WTC11 (cell line): ENCODE data around the gene TAF3.

ENCODE experiments used
- ATF1 ChIP-seq: sonication (generic); formaldehyde crosslinking; IDR thresholded peaks from 2 replicates; pipeline ENCODE4 v1.8.1; 2023; ENCODE audit warnings: mild to moderate bottlenecking, moderate library complexity, missing genetic modification reagents
- MXD4 ChIP-seq: fragments of 250-450 bp; sonication (Bioruptor Pico); IDR thresholded peaks from 2 replicates; pipeline ENCODE4 v1.8.0; 2021; ENCODE audit warnings: mild to moderate bottlenecking, moderate library complexity, borderline replicate concordance
- NFE2L1 ChIP-seq: sonication (generic); formaldehyde crosslinking; IDR thresholded peaks from 2 replicates; pipeline ENCODE4 v1.8.1; 2023; ENCODE audit warnings: missing genetic modification reagents
- NR3C1 ChIP-seq: sonication (generic); formaldehyde crosslinking; conservative IDR thresholded peaks from 2 replicates; pipeline ENCODE4 v1.8.1; 2023; ENCODE audit warnings: low read depth, mild to moderate bottlenecking, missing genetic modification reagents
- TCF7 ChIP-seq: sonication (generic); formaldehyde crosslinking; IDR thresholded peaks from 2 replicates; pipeline ENCODE4 v1.8.0; 2022; ENCODE audit warnings: mild to moderate bottlenecking, low read depth, missing genetic modification reagents, moderate library complexity
- TF ChIP-seq, protein P1 (sequence below): sonication (generic); formaldehyde crosslinking; IDR thresholded peaks from 2 replicates; pipeline ENCODE4 v1.8.1; 2023; ENCODE audit warnings: mild to moderate bottlenecking, missing genetic modification reagents
- TF ChIP-seq, protein P2 (sequence below): fragments of 200-600 bp; IDR thresholded peaks from 2 replicates; pipeline ENCODE4 v1.8.0; 2022; ENCODE audit warnings: antibody characterized with exemption
- TF ChIP-seq, protein P3 (sequence below): fragments of 250-450 bp; sonication (Bioruptor Pico); IDR thresholded peaks from 2 replicates; pipeline ENCODE4 v1.9.0; 2021; ENCODE audit warnings: mild to moderate bottlenecking
- TF ChIP-seq, protein P4 (sequence below): sonication (generic); formaldehyde crosslinking; IDR thresholded peaks from 2 replicates; pipeline ENCODE4 v1.8.0; 2023; ENCODE audit warnings: missing genetic modification reagents, mild to moderate bottlenecking, borderline replicate concordance
- TF ChIP-seq, protein P5 (sequence below): sonication (generic); formaldehyde crosslinking; IDR thresholded peaks from 2 replicates; pipeline ENCODE4 v1.8.1; 2023; ENCODE audit warnings: mild to moderate bottlenecking, missing genetic modification reagents, borderline replicate concordance

DNA sequence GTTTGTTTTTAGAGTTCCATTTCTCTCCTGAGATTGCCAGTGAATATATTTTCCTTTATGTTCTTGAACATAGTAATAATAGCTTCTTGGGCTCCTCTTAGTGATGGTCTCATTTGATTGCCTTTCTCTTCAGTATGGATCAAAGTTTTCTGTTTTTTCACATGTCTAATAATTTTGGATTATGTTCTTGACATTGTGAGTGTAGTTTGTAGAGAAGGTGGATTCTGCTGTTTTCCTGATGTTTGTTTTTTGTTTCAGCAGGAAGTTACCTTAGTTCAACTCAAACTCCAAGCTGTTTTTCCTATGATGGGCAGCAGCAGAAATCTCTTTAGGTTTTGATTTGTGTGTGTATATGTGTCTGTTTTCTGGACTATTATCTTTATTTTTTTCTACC lies 43.8 kb downstream of the TAF3 start:
- TF ChIP-seq, protein P1, sequence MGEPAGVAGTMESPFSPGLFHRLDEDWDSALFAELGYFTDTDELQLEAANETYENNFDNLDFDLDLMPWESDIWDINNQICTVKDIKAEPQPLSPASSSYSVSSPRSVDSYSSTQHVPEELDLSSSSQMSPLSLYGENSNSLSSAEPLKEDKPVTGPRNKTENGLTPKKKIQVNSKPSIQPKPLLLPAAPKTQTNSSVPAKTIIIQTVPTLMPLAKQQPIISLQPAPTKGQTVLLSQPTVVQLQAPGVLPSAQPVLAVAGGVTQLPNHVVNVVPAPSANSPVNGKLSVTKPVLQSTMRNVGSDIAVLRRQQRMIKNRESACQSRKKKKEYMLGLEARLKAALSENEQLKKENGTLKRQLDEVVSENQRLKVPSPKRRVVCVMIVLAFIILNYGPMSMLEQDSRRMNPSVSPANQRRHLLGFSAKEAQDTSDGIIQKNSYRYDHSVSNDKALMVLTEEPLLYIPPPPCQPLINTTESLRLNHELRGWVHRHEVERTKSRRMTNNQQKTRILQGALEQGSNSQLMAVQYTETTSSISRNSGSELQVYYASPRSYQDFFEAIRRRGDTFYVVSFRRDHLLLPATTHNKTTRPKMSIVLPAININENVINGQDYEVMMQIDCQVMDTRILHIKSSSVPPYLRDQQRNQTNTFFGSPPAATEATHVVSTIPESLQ (CRISPR knock-in tag) = no peak
- TF ChIP-seq ATF1 (no peak), MXD4 (CRISPR knock-in tag) (no peak), TCF7 (no peak), NR3C1 (CRISPR knock-in tag) (no peak), NFE2L1 (CRISPR knock-in tag) (no peak)
- TF ChIP-seq, protein P2, sequence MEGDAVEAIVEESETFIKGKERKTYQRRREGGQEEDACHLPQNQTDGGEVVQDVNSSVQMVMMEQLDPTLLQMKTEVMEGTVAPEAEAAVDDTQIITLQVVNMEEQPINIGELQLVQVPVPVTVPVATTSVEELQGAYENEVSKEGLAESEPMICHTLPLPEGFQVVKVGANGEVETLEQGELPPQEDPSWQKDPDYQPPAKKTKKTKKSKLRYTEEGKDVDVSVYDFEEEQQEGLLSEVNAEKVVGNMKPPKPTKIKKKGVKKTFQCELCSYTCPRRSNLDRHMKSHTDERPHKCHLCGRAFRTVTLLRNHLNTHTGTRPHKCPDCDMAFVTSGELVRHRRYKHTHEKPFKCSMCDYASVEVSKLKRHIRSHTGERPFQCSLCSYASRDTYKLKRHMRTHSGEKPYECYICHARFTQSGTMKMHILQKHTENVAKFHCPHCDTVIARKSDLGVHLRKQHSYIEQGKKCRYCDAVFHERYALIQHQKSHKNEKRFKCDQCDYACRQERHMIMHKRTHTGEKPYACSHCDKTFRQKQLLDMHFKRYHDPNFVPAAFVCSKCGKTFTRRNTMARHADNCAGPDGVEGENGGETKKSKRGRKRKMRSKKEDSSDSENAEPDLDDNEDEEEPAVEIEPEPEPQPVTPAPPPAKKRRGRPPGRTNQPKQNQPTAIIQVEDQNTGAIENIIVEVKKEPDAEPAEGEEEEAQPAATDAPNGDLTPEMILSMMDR = no peak
- TF ChIP-seq, protein P3, sequence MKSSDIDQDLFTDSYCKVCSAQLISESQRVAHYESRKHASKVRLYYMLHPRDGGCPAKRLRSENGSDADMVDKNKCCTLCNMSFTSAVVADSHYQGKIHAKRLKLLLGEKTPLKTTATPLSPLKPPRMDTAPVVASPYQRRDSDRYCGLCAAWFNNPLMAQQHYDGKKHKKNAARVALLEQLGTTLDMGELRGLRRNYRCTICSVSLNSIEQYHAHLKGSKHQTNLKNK (CRISPR knock-in tag) = no peak
- TF ChIP-seq, protein P4, sequence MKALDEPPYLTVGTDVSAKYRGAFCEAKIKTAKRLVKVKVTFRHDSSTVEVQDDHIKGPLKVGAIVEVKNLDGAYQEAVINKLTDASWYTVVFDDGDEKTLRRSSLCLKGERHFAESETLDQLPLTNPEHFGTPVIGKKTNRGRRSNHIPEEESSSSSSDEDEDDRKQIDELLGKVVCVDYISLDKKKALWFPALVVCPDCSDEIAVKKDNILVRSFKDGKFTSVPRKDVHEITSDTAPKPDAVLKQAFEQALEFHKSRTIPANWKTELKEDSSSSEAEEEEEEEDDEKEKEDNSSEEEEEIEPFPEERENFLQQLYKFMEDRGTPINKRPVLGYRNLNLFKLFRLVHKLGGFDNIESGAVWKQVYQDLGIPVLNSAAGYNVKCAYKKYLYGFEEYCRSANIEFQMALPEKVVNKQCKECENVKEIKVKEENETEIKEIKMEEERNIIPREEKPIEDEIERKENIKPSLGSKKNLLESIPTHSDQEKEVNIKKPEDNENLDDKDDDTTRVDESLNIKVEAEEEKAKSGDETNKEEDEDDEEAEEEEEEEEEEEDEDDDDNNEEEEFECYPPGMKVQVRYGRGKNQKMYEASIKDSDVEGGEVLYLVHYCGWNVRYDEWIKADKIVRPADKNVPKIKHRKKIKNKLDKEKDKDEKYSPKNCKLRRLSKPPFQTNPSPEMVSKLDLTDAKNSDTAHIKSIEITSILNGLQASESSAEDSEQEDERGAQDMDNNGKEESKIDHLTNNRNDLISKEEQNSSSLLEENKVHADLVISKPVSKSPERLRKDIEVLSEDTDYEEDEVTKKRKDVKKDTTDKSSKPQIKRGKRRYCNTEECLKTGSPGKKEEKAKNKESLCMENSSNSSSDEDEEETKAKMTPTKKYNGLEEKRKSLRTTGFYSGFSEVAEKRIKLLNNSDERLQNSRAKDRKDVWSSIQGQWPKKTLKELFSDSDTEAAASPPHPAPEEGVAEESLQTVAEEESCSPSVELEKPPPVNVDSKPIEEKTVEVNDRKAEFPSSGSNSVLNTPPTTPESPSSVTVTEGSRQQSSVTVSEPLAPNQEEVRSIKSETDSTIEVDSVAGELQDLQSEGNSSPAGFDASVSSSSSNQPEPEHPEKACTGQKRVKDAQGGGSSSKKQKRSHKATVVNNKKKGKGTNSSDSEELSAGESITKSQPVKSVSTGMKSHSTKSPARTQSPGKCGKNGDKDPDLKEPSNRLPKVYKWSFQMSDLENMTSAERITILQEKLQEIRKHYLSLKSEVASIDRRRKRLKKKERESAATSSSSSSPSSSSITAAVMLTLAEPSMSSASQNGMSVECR = no peak
- TF ChIP-seq, protein P5, sequence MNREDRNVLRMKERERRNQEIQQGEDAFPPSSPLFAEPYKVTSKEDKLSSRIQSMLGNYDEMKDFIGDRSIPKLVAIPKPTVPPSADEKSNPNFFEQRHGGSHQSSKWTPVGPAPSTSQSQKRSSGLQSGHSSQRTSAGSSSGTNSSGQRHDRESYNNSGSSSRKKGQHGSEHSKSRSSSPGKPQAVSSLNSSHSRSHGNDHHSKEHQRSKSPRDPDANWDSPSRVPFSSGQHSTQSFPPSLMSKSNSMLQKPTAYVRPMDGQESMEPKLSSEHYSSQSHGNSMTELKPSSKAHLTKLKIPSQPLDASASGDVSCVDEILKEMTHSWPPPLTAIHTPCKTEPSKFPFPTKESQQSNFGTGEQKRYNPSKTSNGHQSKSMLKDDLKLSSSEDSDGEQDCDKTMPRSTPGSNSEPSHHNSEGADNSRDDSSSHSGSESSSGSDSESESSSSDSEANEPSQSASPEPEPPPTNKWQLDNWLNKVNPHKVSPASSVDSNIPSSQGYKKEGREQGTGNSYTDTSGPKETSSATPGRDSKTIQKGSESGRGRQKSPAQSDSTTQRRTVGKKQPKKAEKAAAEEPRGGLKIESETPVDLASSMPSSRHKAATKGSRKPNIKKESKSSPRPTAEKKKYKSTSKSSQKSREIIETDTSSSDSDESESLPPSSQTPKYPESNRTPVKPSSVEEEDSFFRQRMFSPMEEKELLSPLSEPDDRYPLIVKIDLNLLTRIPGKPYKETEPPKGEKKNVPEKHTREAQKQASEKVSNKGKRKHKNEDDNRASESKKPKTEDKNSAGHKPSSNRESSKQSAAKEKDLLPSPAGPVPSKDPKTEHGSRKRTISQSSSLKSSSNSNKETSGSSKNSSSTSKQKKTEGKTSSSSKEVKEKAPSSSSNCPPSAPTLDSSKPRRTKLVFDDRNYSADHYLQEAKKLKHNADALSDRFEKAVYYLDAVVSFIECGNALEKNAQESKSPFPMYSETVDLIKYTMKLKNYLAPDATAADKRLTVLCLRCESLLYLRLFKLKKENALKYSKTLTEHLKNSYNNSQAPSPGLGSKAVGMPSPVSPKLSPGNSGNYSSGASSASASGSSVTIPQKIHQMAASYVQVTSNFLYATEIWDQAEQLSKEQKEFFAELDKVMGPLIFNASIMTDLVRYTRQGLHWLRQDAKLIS (CRISPR knock-in tag) = no peak
